ENCODE results near the gene PIK3IP1. TPM values are rescaled to one million over a fixed set of nuclear protein-coding genes. Genes with fewer than 3 reads are reported as not detected.

The PIK3IP1 gene
- polyA plus RNA-seq, 1 experiment: 23.8 TPM

GRCh38 chr22:31289344-31289743, 2.9 kb downstream of the PIK3IP1 start:
- Histone ChIP-seq H3K27me3 (ENCODE audit: control insufficient read depth, insufficient read depth, low read length) (no peaks in the 10 kb centered on the region), H3K9me3 (ENCODE audit: control insufficient read depth, insufficient read depth, low read length) (no peaks in the 10 kb centered on the region), H3K4me3 (ENCODE audit: low read depth, low read length) (no peak overlapping the region), H3K27ac (ENCODE audit: low read depth, low read length) (no peak overlapping the region)
- TF ChIP-seq CTCF (IDR thresholded peaks at IDR 0.05; ENCODE audit: low read depth, low read length): no peak
- POLR2A ChIA-PET: no interaction called here
- CTCF ChIA-PET: interaction anchor here (0.6 to 2.9 kb wide), 4 partner anchors 9 to 844 kb away, joined by 3 to 22 read pairs (median 3); no protein-coding TSS in a partner anchor
- no peak for DNase-seq (ENCODE audit: low read depth, low spot score)

GRCh38 chr22:31288496-31289240, 3.6 kb downstream of the PIK3IP1 start:
- POLR2A ChIA-PET: no interaction called here

DNA sequence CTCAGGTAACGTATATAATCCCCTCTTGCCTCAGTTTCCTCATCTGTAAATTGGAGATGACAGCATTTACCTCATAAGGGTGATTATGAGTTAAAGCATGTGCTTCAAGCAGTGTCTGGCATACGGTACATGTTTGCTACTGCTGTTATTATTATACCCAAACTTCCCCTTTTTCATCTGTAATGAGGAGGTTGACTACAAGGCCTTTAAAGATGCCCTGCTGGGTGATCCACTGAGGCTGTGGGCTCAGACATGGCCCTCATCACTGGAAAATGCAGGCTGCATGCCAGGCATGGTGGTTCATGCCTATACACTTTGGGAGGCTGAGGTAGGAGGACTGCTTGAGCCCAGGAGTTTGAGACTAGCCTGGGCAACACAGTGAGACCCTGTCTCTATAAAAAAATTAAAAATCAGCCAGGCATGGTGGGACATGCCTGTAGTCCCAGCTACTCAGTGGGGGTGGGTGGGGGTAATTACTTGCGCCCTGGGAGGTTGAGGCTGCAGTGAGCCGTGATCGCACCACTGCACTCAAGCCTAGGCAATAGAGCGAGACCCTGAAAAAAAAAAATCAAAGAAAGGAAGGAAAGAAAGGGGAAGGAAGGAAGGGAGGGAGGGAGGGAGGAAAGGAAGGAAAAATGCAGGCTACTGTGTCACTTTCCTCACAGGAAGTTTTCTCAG, 4.3 kb downstream of the PIK3IP1 start:
- no peak for TF ChIP-seq CTCF (IDR thresholded peaks at IDR 0.05; ENCODE audit: low read depth, low read length)
- Histone ChIP-seq H3K27ac (ENCODE audit: low read depth, low read length) (no peak overlapping the region), H3K9me3 (ENCODE audit: control insufficient read depth, insufficient read depth, low read length) (no peaks in the 10 kb centered on the region), H3K27me3 (ENCODE audit: control insufficient read depth, insufficient read depth, low read length) (no peaks in the 10 kb centered on the region), H3K4me3 (ENCODE audit: low read depth, low read length) (no peak overlapping the region)
- ChIA-PET CTCF (interaction anchor here (1.1 to 2.9 kb wide), 2 partner anchors 15 kb away, joined by 6 to 22 read pairs; no protein-coding TSS in a partner anchor), POLR2A (no interaction called here)
- DNase-seq (ENCODE audit: low read depth, low spot score): no peak

More at GRCh38 chr22:31288496-31289240, 3.6 kb downstream of the PIK3IP1 start:
- CTCF ChIA-PET: interaction anchor here (0.6 to 2.9 kb wide), 4 partner anchors 10 to 843 kb away, joined by 3 to 22 read pairs (median 3); no protein-coding TSS in a partner anchor
- Histone ChIP-seq H3K27ac (ENCODE audit: low read depth, low read length) (no peak overlapping the region), H3K27me3 (ENCODE audit: control insufficient read depth, insufficient read depth, low read length) (no peaks in the 10 kb centered on the region), H3K4me3 (ENCODE audit: low read depth, low read length) (no peak overlapping the region), H3K9me3 (ENCODE audit: control insufficient read depth, insufficient read depth, low read length) (no peaks in the 10 kb centered on the region)
- no peak for DNase-seq (ENCODE audit: low read depth, low spot score)
- no peak for TF ChIP-seq CTCF (IDR thresholded peaks at IDR 0.05; ENCODE audit: low read depth, low read length)

DNA sequence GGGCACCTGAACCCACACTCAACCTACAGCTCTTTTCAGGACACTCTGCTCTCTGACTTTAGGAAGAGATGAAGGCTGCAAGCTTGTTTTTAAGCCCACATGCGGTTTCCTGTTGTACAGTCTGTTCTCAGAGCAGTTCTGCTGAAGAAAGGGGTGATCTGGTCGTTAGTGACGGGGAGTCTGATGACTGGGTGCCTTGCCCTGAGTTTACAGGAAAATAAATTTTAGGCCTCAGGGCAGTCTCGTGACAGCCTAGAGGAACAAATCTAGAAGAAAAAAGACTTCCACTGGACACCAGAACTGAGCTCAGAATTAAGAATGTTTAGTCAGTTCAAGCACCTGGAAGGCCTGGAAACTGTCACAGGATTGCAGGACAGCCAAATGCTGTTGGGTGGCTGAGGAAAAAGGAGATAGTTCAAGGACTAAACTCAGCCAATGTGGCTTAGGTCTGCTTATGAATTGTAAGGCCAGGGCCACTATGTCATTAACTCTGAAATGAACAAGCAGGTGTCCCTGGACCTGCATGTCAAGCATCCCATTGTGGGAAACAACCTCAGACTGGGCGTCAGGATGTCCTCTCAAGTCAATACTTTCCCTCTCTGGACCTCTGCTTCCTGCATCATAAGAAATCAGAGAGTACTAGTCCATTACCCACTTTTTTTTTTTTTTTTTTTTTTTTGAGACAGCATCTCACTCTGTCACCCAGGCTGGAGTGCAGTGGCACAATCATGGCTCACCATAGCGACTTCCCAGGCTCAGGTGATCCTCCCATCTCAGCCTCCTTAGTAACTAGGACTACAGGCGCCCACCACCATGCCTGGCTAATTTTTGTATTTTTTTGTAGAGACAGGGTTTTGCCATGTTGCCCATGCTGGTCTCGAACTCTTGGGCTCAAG, 5.7 kb downstream of the PIK3IP1 start:
- ChIA-PET POLR2A (no interaction called here), CTCF (interaction anchor here (1.1 to 6.6 kb wide), 2 partner anchors 14 to 15 kb away, joined by 6 to 55 read pairs; no protein-coding TSS in a partner anchor)
- no peak for DNase-seq (ENCODE audit: low read depth, low spot score)
- Histone ChIP-seq H3K4me3 (ENCODE audit: low read depth, low read length) (no peak overlapping the region), H3K9me3 (ENCODE audit: control insufficient read depth, insufficient read depth, low read length) (no peaks in the 10 kb centered on the region), H3K27me3 (ENCODE audit: control insufficient read depth, insufficient read depth, low read length) (no peaks in the 10 kb centered on the region), H3K27ac (ENCODE audit: low read depth, low read length) (no peak overlapping the region)
- no peak for TF ChIP-seq CTCF (IDR thresholded peaks at IDR 0.05; ENCODE audit: low read depth, low read length)
